RCC 7860 (cell line): ENCODE data around the gene DNM3.
A peak's percentile ranks its signal among the peaks of the same experiment; 100 is the strongest.
"Not testable (repeated sequence)": the region's sequence is repeated elsewhere in the genome, so short reads cannot be mapped to it uniquely, and the experiment has no call there.

Source experiments
- DNase-seq: peaks from one replicate; pipeline ENCODE4 v3.0.0-alpha.2; 2015; ENCODE audit warnings: low spot score
- FAIRE-seq: peaks from 2 replicates; lab custom pipeline; 2012; peaks lifted over from hg19 to GRCh38; lab: Jason Lieb, UNC

The DNM3 gene

DNA sequence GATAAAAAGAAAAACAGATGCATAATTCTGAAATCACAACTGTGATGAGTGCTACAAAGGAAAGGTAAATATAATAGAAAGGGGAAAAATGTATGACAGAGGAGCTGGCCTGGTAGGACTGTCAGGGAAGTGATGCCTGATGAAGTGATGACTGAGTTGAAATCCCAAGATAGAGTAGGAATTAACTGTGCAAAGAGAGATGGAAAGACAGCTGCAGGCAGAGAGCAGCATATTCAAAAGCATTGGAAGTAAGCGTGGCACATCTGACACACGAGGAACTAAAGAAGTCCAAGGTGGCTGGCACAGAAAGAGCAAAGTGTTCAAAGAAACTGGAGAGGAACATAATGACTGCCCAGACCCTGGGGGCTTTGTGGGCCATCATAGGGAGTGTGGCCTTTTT lies 457.6 kb downstream of the DNM3 start:
- DNase-seq, result no peak
- no peak for FAIRE-seq

DNA sequence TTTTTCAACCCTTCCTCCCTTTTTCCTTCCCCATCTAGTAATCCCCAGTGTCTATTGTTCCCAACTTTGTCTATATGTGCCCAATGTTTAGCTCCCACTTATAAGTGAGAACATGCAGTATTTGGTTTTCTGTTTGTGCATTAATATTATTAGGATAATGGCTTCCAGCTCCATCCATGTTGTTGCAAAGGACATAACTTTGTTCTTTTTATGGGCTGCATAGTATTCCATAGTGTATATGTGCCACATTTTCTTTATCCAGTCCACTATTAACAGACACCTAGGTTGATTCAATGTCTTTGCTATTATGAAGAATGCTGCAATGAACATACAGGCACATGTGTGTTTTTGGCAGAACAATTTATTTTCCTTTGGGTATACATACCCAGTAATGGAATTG lies 458.2 kb downstream of the DNM3 start:
- no peak for FAIRE-seq

GRCh38 chr1:172307508-172307907 lies 466.2 kb downstream of the DNM3 start:
- not testable (repeated sequence) for DNase-seq, FAIRE-seq

More for the DNA sequence above, 458.2 kb downstream of the DNM3 start:
- DNase-seq, result no peak

- DNase-seq (no peak), FAIRE-seq (no peak)
These were observed 466.8 kb downstream of the DNM3 start for GRCh38 chr1:172308142-172308541.

GRCh38 chr1:172308577-172308976 lies 467.3 kb downstream of the DNM3 start:
- DNase-seq, result no peak

GRCh38 chr1:172320733-172321132 lies 479.4 kb downstream of the DNM3 start:
- FAIRE-seq, result peak; percentile 36
- peak; percentile 12 for DNase-seq

More at GRCh38 chr1:172308577-172308976, 467.3 kb downstream of the DNM3 start:
- no peak for FAIRE-seq

GRCh38 chr1:172321451-172321850 lies 480.2 kb downstream of the DNM3 start:
- no peak for FAIRE-seq

DNA sequence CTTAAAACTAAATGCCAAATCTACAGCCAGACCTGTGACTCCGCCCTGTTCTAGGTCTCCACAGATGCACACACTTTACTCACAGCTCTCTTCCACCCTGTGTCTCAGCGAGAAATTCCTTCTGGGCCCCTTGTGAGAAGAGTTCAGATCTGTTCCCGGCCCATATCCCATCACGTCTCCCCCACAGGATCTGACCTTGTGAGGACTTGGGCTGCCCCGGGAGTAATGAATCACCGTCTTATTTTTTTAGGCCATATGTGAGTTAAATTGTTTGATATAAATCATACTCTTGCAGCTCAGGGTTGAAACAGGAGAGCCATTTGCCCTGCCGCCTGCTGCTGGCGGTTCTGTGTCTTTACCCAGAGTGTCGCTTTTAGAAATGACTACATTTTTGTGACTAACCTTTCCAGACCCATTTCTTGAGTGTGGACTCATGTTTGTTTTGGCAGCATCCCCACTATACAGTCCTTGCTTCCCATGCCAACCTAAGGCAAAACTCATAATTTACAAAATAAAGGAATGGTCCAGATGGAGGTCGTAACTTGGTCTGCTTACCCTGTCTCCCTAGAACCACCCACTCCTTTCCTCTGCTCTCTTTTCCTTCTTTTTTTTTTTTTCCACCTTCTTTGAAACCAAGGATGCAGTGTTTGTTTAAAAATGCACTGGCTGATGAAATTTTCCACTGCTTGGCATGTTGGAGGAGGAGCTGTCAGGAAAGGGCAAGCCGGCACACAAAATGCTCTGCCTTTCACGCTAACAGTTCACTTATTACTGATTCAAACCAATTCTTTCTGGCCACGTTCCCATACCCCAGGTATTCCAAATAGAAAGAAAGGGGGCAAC lies 481.1 kb downstream of the DNM3 start:
- DNase-seq, result peak; percentile 92
- peak; percentile 87 for FAIRE-seq

More at GRCh38 chr1:172321451-172321850, 480.2 kb downstream of the DNM3 start:
- peak; percentile 13 for DNase-seq

DNA sequence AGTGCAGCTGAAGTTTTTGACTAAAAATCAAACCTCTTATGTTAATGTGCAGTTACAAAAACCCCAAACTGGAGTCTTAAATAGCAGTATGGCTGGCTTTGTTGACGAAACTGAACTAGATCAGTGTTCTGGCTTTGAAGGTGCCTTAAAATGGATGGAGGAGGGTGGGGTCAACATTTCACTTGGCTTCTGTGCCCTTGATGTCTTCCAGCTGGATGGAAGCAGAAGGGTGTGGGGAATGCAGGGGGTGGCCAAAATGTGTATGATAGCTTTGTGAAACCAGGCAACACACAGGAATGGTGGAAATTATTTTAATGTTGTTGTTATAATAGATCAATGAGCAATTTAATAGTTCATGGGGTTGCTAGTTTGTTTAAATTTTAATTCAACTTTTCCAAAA lies 482.4 kb downstream of the DNM3 start:
- no peak for DNase-seq
- no peak for FAIRE-seq

DNA sequence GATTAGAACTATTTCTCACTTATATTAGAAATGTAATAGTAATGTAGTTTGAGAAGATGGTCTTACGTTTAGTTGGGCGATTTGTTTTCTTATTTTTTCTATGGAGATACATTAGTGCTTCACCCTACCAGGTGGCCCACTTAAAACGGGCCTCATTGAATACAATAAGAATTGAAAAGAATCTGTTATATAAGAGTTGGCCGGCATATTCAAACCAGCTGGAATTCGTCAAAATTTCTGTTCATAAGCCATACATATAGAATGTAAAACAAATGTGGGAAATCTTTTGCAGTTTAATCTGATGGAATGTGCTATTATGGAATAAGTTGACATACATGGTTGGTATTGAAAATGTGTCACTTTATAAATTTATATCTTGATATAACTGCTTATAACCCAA lies 482.8 kb downstream of the DNM3 start:
- DNase-seq (no peak), FAIRE-seq (no peak)

DNA sequence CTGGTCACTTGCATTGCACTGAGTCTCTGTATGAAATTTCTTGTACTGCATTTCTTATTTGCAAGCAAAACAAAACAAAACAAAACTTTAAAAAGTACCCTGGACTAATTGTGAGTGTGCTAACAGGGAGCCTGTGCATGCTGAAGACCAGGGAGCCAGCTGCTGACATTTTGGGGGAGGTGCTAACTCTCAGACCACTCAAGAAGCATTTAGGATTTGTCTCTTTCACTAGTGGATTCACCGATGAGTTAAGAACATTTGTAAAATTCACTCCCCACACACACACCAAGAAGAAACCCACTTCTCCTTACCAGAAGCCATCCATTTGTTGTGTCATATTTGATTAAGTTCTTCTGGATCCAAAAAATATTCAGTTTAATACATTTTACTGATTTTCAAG lies 483.5 kb downstream of the DNM3 start:
- DNase-seq, result no peak
- FAIRE-seq, result no peak

GRCh38 chr1:172325531-172325930 lies 484.2 kb downstream of the DNM3 start:
- DNase-seq (peak; percentile 62), FAIRE-seq (peak; percentile 17)

GRCh38 chr1:172326136-172326535 lies 484.8 kb downstream of the DNM3 start:
- FAIRE-seq (no peak), DNase-seq (no peak)

GRCh38 chr1:172328266-172328665 lies 487.0 kb downstream of the DNM3 start:
- DNase-seq (no peak), FAIRE-seq (no peak)

DNA sequence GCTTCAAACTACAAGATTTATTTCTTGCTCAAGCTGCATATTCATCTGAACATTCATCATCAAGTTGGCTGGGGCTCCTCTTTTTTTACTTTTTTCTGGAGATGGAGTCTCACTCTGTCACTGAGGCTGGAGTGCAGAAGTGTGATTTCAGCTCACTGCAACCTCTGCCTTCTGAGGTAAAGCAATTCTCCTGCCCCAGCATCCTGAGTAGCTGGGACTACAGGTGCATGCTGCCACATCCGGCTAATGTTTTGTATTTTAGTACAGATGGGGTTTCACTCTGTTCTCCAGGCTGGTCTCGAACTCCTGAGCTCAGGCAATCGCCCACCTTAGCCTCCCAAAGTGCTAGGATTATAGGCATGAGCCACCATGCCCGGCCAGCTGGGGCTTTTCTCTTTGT lies 490.9 kb downstream of the DNM3 start:
- no peak for DNase-seq

GRCh38 chr1:172335377-172335776 lies 494.1 kb downstream of the DNM3 start:
- FAIRE-seq (no peak), DNase-seq (no peak)

More for the DNA sequence above, 490.9 kb downstream of the DNM3 start:
- no peak for FAIRE-seq

DNA sequence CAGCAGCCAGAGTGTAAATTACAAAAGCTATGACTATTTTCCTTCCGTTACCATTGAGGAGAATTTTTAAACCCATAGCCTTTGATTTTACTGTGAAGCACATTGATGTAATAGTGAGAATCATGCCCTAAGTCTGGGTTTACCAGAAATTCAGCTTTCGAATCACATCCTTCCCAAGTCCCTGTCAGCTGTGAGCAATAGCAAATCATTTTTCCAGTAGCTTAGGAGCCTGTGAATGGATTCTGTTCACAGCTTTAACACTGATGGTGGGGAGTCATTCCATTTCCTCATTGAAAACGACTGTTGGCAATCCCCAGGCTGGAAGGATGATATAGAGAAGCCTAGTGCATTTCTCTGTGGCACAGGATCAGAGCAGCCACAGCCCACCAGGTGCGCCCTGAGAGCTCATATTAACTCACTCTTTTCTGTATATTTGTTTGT lies 497.0 kb downstream of the DNM3 start:
- DNase-seq (no peak), FAIRE-seq (no peak)

DNA sequence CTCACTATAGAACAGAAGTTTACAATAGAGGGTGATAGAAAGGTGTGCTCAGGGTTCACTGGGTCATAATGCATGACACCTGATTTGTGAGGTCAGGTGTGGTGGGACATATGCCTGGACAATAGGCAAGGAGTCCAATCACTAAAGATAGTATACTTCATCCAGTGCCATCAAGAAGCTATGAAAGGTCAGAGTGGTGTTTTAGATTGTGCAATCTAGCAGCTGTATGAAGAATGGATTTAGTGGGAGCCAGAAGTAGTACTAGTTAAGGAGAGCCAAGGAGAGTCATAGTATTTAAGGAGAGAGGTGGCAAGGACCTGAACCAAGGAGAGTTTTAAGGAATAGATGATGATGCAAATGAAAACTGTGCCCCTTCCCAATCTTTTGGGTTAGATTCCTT lies 498.5 kb downstream of the DNM3 start:
- no peak for FAIRE-seq
- no peak for DNase-seq

- no peak for FAIRE-seq
- DNase-seq, result no peak
These were observed 499.2 kb downstream of the DNM3 start for GRCh38 chr1:172340520-172340919.

DNA sequence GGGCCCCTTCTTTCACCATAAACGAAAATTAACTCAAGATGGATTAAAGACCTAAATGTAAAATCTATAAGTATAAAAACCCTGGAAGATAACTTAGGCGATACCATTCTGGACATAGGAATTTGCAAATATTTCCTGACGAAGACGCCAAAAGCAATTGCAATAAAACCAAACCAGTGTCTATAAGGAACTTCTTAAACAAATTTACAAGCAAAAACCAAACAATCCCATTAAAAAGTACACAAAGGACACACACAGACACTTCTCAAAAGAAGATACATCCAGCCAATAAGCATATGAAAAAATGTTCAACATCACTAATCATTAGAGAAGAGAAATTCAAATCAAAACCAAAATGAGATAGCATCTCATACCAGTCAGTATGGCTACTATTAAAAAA lies 500.4 kb downstream of the DNM3 start:
- FAIRE-seq, result no peak
- DNase-seq, result no peak

GRCh38 chr1:172342584-172343239 lies 501.4 kb downstream of the DNM3 start:
- DNase-seq (peak; percentile 11), FAIRE-seq (peak; percentile 55)
